Upper lobe of left lung (tissue), 4 donors: ENCODE measurements around the gene SYT7.

Experiments used
- CTCF ChIP-seq, 6 experiments: fragments of 450-650 bp in 4 of 6; fragments of 200-600 bp in 2 of 6; sonication (generic) in 2 of 6; IDR thresholded peaks; one replicate each; pipeline ENCODE4 v1.5.1; 2016 to 2019; ENCODE audit warnings: antibody characterized with exemption in 6 of 6
- POLR2AphosphoS5 ChIP-seq, 2 donors: sonication (generic); formaldehyde crosslinking; IDR thresholded peaks; one replicate each; pipeline ENCODE4 v1.5.1; 2017; ENCODE audit warnings: antibody characterized with exemption in 2 of 2

GRCh38 chr11:61537326-61537725 lies 43.5 kb downstream of the SYT7 start:
- TF ChIP-seq CTCF (IDR thresholded peaks at IDR 0.05) (no peak), POLR2AphosphoS5 (IDR thresholded peaks at IDR 0.05) (no peak)
